ENCODE data around the gene CACUL1. TPM values are rescaled to one million over a fixed set of nuclear protein-coding genes. Genes with fewer than 3 reads are reported as not detected.
"Not testable (repeated sequence)": the region's sequence is repeated elsewhere in the genome, so short reads cannot be mapped to it uniquely, and the experiment has no call there.

The CACUL1 gene
- polyA plus RNA-seq, 1 experiment = 7.3 TPM

GRCh38 chr10:118662228-118663035, 92.3 kb downstream of the CACUL1 start:
- Histone ChIP-seq H3K4me3 (ENCODE audit: low read depth, low read length) (no peak overlapping the region), H3K27me3 (ENCODE audit: control insufficient read depth, insufficient read depth, low read length) (peaks cover 4% of the 10 kb centered on the region; the same call in 1 of the 2 replicates), H3K36me3 (ENCODE audit: control insufficient read depth, insufficient read depth, low read length) (no peaks in the 10 kb centered on the region)
- CTCF ChIA-PET = interaction anchor here (0.7 kb wide), 1 partner anchor 59 kb away, joined by 3 read pairs; no protein-coding TSS in a partner anchor
- no peak for DNase-seq (ENCODE audit: low read depth)
- TF ChIP-seq CTCF (IDR thresholded peaks at IDR 0.05; ENCODE audit: insufficient read depth, low read depth, low read length) = no peak
- POLR2A ChIA-PET = no interaction called here

- Histone ChIP-seq H3K36me3 (ENCODE audit: control insufficient read depth, insufficient read depth, low read length) (no peaks in the 10 kb centered on the region), H3K4me3 (ENCODE audit: low read depth, low read length) (no peak overlapping the region), H3K27me3 (ENCODE audit: control insufficient read depth, insufficient read depth, low read length) (peaks cover 3% of the 10 kb centered on the region; the same call in 1 of the 2 replicates)
- ChIA-PET POLR2A (no interaction called here), CTCF (no interaction called here)
- DNase-seq (ENCODE audit: low read depth) = no peak
- no peak for TF ChIP-seq CTCF (IDR thresholded peaks at IDR 0.05; ENCODE audit: insufficient read depth, low read depth, low read length)
Observed at GRCh38 chr10:118658762-118659161, 96.0 kb downstream of the CACUL1 start.

- H3K36me3 ChIP-seq (ENCODE audit: control insufficient read depth, insufficient read depth, low read length); CTCF ChIA-PET; H3K27me3 ChIP-seq (ENCODE audit: control insufficient read depth, insufficient read depth, low read length); DNase-seq (ENCODE audit: low read depth); POLR2A ChIA-PET; H3K4me3 ChIP-seq (ENCODE audit: low read depth, low read length): not testable (repeated sequence)
Observed at GRCh38 chr10:118658168-118658567, 96.6 kb downstream of the CACUL1 start.

GRCh38 chr10:118645294-118645693, 109.5 kb downstream of the CACUL1 start:
- DNase-seq (ENCODE audit: low read depth); H3K27me3 ChIP-seq (ENCODE audit: control insufficient read depth, insufficient read depth, low read length); CTCF ChIA-PET; H3K4me3 ChIP-seq (ENCODE audit: low read depth, low read length); POLR2A ChIA-PET; H3K36me3 ChIP-seq (ENCODE audit: control insufficient read depth, insufficient read depth, low read length): not testable (repeated sequence)

GRCh38 chr10:118642228-118642627, 112.5 kb downstream of the CACUL1 start:
- POLR2A ChIA-PET = no interaction called here
- TF ChIP-seq CTCF (IDR thresholded peaks at IDR 0.05; ENCODE audit: insufficient read depth, low read depth, low read length) = no peak

GRCh38 chr10:118638680-118639079, 116.1 kb downstream of the CACUL1 start:
- Histone ChIP-seq H3K27me3 (ENCODE audit: control insufficient read depth, insufficient read depth, low read length) (no peaks in the 10 kb centered on the region), H3K36me3 (ENCODE audit: control insufficient read depth, insufficient read depth, low read length) (no peaks in the 10 kb centered on the region), H3K4me3 (ENCODE audit: low read depth, low read length) (no peak overlapping the region)
- TF ChIP-seq CTCF (IDR thresholded peaks at IDR 0.05; ENCODE audit: insufficient read depth, low read depth, low read length) = no peak
- DNase-seq (ENCODE audit: low read depth) = no peak
- ChIA-PET POLR2A (no interaction called here), CTCF (no interaction called here)

More at GRCh38 chr10:118642228-118642627, 112.5 kb downstream of the CACUL1 start:
- CTCF ChIA-PET = no interaction called here
- H3K27me3 ChIP-seq (ENCODE audit: control insufficient read depth, insufficient read depth, low read length) = no peaks in the 10 kb centered on the region
- DNase-seq (ENCODE audit: low read depth) = no peak
- H3K4me3 ChIP-seq (ENCODE audit: low read depth, low read length) = no peak overlapping the region
- no peaks in the 10 kb centered on the region for H3K36me3 ChIP-seq (ENCODE audit: control insufficient read depth, insufficient read depth, low read length)
